NCI-H1048 (cell line): ENCODE results near the gene PEAK1.
"Not testable (repeated sequence)": the region's sequence is repeated elsewhere in the genome, so short reads cannot be mapped to it uniquely, and the experiment has no call there.

ENCODE experiments used
- DNase-seq: peaks from one replicate; lab custom pipeline; 2025; lab: John Stamatoyannopoulos, UW

Gene PEAK1

DNA sequence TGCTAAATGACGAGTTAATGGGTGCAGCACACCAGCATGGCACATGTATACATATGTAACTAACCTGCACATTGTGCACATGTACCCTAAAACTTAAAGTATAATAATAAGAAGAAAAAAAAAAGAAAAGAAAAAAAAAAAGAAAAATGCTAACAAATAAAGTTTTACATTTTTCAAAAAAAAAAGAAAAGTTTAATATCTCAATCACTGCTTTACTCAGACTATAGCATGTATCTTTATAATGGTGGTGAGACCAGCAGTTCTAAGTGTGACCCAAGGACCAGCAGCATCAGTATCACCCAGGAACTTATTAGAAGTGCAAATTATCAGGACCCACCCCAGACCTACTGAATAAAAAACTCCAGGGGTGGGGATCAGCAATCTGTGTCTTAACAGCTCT is 243.8 kb downstream of the PEAK1 start:
- DNase-seq: not testable (repeated sequence)

DNA sequence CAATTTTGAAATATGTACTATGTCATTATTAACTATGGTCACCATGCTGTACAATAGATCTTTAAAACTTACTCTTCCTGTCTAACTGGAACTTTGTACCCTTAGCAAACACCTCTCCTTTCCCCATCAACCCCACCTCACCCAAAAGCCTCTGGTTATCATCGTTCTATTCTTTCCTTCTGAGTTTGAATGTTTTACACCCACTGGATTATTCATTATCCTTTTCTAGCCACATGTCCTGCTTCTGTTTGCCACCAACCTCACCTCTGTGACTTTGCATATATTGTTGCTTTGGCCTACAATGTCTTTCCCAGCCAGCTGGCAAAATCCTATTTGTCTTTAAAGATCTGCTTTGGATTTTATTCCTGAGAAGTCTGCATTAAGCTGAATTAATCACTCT is 246.4 kb downstream of the PEAK1 start:
- no peak for DNase-seq

DNA sequence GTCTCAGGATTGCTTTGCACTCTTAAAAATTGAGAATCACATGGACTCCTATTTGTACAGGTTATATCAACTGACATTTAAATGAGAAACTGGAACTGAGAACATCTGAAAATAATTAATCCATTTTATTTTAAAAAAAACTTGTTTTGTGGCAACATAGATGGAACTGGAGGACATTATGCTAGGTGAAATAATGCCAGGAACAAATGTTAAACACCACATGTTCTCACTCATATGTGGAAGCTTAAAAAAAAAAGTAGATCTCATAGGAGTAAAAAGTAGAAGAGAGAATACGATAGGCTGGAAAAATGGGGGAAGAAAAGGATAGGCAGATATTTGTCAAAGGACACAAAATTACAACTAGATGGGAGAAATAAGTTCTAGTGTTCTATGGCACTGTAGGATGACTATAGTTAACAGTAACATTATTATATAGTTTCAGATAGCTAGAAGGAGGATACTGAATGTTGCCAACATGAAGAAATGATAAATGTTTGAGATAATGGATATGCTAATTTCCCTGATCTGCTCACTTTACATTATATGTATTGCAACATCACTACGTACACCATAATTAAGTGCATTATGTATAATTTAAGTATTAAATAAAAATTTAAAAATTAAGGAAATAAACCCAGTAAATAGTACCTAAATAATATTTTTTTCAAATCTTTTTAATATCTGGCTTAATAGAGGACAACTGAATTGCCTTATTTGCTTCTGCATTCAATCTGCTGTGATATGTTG is 248.5 kb downstream of the PEAK1 start:
- DNase-seq: no peak

DNA sequence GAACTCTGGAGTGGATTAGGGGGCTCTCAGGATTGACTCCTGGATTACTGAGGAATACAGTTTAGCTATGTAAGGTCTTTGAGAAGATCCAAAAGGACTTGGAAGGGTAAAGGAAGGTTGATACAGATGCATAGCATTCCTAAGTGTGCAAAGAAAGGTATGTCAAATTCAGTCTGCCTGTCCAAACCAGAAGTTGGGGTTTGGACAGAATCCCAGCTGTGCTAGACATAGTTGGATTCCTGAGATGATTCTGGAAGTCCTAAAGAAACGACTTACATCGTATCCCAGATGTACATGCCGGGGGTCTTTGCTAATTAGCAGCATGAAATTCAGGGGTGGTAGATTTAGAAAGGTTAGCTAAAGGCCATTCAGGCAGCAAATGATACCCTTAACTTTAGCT is 251.3 kb downstream of the PEAK1 start:
- DNase-seq: no peak

DNA sequence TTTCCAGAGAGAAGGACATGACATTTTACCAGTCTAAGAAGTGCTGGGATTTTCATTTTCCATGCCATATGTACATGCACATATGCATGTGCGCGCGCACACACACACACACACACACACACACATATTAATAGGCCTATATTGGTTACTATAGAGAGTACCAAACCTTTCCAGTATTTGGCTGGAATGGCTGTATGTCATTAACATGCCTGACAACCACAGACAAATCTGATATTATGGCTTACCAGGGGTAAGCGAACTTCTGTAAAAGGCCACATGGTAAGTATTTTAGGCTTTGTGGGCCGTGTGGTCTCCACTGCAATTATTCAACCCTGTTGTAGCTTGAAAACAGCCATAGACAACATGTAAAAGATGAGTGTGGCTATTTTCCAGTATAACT is 251.8 kb downstream of the PEAK1 start:
- no peak for DNase-seq

DNA sequence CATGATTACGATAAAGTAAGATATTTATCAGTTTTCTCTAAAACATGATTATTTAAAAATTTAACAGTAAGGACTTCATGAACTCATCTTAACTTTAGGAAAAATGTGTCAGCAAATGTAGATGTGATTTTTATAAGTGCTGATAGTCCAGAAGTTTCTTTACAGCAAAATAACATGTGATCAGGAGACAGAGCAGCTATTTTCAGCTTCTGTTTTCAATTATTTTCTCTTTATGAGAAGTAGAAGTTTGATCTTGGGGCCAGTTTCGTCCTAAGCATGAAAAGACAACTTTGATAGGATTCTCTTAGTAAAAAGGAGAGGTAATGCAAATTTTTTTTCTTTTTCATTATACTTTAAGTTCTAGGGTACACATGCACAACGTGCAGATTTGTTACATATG is 252.5 kb downstream of the PEAK1 start:
- no peak for DNase-seq

DNA sequence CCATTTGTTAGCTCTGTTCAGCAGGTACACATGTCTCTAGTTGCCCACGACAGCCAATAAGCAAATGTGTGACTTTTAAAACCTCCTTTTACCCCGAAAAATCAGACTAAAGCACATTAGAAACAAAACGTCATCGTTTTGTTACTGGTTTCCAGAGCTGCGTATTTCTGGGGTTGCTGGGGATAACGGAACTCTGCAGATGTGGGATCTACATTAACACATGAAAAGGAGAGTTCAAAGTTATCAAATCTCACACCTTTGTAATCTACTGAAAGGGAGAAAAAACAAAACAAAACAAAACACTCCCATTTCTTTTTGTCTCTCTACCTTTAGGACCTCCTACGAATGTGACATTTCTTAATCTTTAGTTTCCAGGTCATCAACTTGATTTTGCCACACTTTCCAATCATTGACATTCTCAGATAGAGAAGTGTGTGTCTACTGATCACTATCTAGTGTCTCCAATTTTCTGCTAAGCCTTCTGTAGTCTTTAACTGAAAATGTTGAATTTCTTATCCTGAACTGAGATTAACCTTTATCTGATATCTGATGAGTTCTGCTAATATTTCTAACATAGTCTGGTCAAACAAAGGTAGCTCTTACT is 256.0 kb downstream of the PEAK1 start:
- no peak for DNase-seq

DNA sequence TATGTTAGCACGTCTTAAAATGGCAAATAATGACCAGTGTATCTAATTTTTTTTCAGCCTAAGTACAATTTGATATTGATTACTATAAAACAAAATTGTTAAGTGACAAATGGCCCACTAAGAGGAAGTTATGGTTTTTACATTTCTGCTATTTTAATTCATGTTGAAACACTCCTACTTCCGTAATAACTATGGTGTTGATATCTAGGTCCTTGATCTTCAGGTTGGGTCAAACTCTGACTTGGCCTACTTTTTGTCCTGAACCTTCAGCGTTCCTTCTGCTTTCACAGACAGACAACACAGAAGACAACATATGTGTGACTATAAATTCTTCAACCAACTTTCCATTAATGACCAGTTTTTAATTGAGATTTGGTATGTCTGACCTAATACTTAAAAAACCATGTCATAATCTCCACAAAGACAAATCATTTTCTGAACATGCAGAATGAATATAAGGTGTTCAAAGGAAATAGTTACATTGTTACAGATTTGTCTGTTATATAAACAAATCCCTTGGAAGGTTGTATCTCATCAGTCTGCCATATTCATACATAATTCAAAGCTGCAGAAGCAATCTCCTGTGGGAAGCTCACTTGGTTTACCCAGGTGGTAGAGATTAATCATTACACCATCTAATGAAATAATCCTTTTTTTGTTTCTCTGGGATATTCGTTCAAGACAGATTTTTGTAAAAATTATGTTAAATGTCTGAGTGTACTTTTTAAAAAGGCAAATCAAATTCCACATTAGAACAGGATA is 256.9 kb downstream of the PEAK1 start:
- DNase-seq: no peak

DNA sequence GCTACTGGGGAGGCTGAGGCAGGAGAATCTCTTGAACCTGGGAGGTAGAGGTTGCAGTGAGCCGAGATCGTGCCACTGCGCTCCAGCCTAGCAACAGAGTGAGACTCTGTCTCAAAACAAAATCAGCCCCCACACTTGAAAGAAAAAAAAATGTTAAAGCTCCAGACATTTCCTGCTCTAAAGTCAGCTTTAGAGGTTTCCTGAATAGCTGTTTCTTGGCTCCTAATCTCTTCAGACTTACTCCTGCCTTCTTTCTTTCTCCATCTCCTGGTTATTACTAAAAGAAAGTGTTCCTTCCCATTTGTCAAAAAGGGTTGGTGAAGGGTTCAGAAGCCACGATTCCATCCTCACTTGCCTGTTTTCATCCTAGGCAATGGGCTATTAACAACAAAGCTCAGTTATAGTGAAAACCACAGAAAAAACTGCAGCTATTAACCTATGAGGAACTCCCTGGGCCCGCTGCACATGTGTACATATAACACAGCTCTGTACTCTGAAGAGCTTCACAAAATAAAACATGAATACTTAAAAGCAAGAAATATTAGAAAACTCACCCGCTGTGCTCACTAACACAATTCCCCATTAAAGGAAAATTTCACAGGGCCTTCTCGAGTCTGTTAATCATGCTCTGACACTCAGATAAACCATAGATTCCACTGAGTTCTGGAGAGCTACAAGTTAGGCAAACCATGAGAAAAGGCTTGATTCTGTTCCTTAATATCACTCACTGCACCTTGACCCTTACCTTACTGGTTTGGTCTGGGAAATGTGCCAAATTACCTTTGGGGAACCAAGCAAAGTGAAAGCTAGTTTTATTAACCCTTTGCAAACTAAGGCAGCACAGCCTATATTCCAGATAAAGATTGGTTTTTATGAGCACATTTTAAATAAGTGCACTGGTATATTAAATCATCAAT is 259.1 kb downstream of the PEAK1 start:
- DNase-seq: no peak

DNA sequence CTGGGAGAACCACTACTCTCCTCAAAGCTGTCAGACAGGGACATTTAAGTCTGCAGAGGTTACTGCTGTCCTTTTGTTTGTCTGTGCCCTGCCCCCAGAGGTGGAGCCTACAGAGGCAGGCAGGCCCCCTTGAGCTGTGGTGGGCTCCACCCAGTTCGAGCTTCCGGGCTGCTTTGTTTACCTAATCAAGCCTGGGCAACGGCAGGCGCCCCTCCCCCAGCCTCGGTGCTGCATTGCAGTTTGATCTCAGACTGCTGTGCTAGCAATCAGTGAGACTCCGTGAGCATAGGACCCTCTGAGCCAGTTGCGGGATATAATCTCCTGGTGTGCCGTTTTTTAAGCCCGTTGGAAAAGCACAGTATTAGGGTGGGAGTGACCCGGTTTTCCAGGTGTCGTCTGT is 263.9 kb downstream of the PEAK1 start:
- DNase-seq: not testable (repeated sequence)

DNA sequence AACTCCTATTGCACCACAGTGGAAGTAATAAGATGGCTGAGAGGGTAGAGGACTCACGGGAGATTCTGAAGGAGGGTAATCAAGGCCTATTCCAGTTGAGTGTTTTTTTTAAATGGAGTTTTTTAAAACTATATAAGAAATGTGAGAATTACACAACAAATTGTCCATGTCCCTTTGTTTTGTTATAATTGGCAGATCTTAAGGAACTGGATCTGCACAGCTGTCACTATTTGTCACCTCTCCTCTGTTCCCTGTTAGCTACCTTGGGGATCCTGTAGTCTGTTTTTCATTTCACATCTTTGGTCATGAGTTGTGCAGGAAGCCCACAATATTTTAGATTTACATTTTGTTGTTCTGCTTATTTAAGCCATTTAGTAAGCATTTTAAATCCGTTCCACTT is 271.7 kb downstream of the PEAK1 start:
- DNase-seq: no peak

DNA sequence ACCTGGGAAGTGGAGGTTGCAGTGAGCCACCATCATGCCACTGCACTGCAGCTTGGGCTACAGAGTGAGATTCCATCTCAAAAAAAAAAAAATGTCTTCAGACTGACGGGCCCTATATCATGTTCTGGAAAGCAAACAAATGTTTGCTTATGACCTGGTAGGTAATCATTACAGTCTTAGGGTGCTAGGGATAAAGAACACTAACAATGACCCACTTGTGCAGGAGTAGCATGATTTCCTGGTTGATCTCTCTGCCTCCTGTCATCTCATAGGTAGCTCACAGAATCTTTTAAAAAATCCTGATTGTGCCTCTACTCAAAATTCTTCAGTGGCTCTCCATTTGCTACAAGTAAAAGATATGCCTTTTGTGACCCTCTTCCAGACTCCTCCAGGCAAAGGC is 274.5 kb downstream of the PEAK1 start:
- DNase-seq: no peak

DNA sequence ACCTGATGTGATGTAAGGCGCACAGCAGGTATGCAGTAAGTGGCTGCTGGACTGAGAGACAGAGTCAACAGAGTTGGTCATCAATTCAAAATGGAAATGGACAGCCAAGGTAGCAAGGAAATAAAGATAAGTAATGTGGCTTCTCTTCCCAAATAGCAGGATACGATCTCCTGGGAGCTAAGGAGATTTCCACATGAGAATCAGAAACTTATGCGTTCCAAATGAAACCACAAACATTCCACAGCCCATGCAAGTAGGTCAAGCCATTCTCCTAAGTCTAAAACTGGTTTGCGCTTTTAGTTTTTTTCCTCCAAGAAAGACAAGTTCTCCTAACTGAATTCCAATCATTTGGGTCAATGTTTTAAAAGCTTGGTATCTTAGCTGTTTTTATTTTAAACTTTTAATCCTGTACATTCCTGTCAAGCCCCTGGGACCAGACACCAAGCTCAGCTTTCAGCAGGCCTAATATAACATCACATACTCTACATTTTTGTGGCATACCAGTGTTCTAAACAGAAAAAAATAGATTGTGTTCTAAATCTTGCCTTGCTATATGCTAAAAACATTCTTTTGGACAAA is 275.3 kb downstream of the PEAK1 start:
- DNase-seq: no peak

DNA sequence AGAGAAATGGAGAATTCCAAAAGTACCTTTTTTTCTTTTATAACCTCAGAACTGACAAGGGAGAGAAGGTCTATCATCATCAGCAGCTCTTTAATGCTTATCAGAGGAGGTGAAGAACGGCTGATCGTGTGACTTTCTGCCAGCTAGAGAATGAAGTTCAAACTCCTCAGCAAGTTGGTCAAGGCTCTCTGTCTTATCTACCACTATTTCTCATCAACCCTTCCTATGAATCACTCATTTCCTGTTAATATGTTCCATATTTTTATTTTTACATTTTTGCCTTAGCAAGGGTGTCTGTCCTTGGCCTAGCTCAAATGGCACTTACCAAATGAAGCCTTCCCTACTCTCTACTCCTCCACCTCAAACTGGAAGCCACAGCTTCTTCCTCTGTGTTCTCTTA is 275.9 kb downstream of the PEAK1 start:
- no peak for DNase-seq

DNA sequence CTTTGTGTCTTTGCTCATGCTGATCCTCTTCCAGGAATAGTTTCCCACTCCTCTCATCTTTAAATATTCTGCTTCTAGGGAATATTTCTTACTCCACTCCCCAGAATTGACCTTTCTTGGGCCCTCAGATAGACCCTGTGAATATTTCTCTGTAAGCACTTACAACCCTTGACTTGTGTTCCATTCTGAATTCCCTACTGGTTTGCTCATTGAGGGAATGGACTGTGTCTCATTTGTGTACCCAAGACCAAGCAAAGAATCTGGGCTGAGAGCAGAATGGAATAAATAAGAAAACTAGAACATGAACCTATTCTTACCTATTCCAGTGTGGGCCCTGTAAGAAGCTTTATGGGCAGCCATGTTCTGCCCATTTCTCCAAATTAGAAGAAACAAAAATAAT is 276.3 kb downstream of the PEAK1 start:
- DNase-seq: no peak

DNA sequence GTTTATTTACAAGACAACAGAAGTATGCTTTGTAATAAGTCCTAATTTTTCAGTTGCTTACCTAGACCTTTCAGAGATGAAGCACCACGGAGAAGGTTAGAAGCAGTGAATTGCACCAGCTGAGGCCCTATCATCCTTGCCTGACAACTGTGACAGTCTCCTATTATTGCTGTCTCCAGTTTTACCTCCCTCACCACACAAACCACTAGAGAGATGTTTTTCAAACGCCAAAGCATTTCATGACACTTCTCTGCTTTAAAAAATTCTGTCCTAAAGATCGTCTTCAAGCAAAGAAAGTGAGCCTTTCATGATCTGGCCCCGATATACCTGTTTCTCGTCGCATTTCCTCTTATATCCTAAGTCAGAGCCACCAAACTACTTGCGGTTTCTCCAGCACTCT is 276.7 kb downstream of the PEAK1 start:
- no peak for DNase-seq

DNA sequence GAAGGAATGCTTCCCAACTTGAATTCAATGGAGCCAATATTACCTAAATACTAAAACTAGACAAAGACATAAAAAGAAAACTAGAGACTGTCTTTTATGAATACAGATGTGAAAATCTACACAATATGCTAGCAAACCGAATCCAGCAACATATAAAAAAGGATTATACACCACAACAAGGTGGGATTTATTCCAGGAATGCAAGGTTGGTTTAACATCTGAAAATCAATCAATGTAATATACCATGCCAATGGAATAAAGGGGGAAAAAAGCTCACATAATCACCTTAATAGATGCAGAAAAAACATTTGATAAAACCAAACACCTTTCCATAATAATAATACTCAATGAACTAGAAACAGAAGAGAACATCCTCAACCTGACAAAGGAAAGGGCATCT is 279.7 kb downstream of the PEAK1 start:
- DNase-seq: no peak

DNA sequence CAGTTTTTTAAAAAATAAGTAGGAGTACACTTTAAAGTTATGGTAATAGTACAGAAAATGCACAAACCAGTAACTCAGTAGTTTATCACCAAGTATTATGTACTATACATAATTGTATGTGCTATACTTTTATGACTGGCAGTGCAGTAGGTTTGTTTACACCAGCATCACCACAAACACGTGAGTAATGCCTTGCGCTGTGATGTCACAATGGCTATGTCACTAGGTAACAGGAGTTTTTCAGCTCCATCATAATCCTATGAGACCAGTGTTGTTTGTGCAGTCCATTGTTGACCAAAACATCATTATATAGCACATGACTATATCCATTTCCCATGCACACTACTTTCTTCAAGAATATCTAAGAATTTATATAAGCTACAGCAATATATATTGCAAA is 280.6 kb downstream of the PEAK1 start:
- no peak for DNase-seq

DNA sequence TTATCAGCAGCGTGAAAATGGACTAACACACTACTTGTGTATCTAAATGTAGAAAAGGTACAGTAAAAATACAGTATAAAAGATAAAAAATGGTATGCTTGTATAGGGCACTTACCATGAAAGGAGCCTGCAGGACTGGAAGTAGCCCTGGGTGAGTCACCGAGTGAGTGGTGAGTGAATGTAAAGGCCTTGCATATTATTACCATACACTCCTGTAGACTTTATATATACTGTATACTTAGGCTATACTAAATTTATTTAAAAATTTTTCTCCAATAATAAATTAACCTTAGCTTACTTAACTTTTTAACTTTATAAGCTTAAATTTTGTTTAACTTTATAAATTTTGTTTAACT is 281.8 kb downstream of the PEAK1 start:
- no peak for DNase-seq

DNA sequence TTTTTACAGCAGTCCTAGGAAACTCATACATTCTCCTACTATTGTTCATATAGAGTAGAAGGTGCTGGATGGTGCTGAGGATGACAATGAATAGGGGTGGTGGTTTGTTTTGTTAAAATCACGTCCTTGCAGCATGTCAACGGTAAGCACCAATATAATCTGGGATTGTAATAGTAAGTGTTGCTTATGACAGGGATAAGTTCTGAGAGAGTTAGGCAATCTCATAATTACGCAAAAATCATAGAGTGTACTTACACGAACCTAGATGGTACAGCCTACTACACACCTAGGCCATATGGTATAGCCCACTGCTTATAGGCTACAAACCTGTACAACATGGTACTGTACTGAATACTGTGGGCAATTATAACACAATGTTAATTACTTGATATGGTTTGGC is 284.7 kb downstream of the PEAK1 start:
- DNase-seq: no peak

DNA sequence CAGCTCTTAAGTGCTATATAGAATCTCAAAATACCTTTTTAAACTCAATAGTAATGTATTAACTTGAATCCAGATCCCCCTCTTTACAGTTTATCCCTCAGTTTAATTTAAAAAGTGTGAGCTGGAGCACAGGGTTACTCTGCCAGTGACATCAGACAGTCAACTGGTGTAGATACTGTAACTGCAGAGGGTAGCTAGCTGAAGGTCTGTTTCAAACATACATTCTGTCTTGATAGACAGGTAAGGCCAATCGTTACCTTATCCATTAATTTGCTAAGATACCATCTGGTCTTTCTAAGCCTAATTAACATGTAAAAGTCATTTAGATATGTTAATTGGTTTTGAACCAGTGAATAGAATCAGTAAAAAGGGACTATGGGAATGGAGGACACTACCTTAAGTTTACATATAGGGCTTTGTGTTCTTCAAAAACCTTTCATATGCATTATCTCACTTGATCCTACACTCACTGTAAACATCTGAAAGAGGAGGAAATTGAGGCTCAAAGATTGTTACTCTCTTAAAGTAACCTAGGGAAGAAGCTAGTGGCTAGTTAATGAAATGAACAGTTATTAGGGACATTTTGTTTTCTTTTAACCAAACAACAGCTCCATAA is 289.5 kb downstream of the PEAK1 start:
- DNase-seq: no peak

DNA sequence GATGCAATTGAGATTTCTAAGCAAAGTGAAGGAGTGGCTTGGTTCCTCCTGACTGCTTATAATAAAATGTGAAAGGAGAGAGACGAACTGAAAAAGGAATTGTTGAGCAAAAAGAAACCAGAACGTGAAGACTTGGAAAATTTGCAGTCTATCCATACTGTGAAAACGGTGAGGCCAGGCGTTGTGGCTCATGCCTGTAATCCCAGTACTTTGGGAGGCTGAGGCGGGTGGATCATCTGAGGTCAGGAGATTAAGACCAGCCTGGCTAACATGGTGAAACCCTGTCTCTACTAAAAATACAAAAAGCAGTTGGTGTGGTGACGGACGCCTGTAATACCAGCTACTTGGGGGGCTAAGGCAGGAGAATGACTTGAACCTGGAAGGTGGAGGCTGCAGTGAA is 292.3 kb downstream of the PEAK1 start:
- no peak for DNase-seq
